Spleen (tissue), 7 donors: Measurements from ENCODE around the gene SLC1A7.

ENCODE experiments used
- POLR2A ChIP-seq, 3 donors: fragments of 450-650 bp; IDR thresholded peaks; one replicate each; pipeline ENCODE4 v1.5.1; 2017; ENCODE audit warnings: antibody characterized with exemption in 3 of 3, mild to moderate bottlenecking in 1 of 3
- POLR2AphosphoS5 ChIP-seq, 3 donors: sonication (generic); formaldehyde crosslinking; IDR thresholded peaks; one replicate each; pipeline ENCODE4 v1.5.1; 2017; ENCODE audit warnings: antibody characterized with exemption in 3 of 3
- TF ChIP-seq, protein P1 (sequence below), 11 experiments: fragments of 200-600 bp in 7 of 11; fragments of 450-650 bp in 4 of 11; sonication (generic) in 4 of 11; IDR thresholded peaks in 8 of 11; conservative IDR thresholded peaks in 3 of 11; 1 replicate in 7 of 11; 2 replicates in 4 of 11; pipeline versions ENCODE4 v1.4.0 to v1.8.0; 2016 to 2021; ENCODE audit warnings: antibody characterized with exemption in 11 of 11, inconsistent platforms in 4 of 11, mild to moderate bottlenecking in 1 of 11
- donor health status: DM: no; HTN: no; CAD: no; lungs with moderate emphysema.
- donor health status: DM: no; HTN: no; CAD: no.
- donor health status: DM: no; HTN: no; CAD: no.

DNA sequence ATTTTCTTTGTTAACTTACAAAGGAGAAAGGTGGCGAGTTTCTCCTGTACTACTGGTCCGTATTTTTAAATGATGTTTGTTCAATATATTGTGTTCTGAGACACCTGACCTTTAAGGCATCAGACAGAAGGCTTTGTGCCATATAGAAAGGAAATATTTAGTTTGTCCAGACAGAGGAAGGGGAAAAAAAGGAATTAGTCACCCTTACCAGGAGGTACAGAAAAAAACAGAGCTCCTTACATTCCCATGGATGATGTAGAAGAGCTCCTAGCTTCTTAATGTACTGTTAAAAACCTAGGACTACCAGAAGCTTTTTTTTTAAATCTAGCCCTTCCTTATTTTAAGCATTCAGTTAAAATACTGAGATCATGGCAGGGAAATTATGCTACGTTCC lies 92.9 kb downstream of the SLC1A7 start:
- TF ChIP-seq, protein P1, sequence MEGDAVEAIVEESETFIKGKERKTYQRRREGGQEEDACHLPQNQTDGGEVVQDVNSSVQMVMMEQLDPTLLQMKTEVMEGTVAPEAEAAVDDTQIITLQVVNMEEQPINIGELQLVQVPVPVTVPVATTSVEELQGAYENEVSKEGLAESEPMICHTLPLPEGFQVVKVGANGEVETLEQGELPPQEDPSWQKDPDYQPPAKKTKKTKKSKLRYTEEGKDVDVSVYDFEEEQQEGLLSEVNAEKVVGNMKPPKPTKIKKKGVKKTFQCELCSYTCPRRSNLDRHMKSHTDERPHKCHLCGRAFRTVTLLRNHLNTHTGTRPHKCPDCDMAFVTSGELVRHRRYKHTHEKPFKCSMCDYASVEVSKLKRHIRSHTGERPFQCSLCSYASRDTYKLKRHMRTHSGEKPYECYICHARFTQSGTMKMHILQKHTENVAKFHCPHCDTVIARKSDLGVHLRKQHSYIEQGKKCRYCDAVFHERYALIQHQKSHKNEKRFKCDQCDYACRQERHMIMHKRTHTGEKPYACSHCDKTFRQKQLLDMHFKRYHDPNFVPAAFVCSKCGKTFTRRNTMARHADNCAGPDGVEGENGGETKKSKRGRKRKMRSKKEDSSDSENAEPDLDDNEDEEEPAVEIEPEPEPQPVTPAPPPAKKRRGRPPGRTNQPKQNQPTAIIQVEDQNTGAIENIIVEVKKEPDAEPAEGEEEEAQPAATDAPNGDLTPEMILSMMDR (IDR thresholded peaks at IDR 0.05 in 8 of 11, conservative IDR thresholded peaks at IDR 0.05 in 3 of 11) = no peak
- TF ChIP-seq POLR2AphosphoS5 (IDR thresholded peaks at IDR 0.05) = no peak
- no peak for TF ChIP-seq POLR2A (IDR thresholded peaks at IDR 0.05)
